GM10248 (cell line): ENCODE results near the gene SLC4A4.

Experiments
- CTCF ChIA-PET: fragments of 300-600 bp; sonication (Branson Sonifier 250); formaldehyde crosslinking; extraction: SDS; loops from one replicate; lab custom pipeline; 2021; ENCODE audit warnings: antibody characterized with exemption; lab: Yijun Ruan, JAX
- POLR2A ChIA-PET: fragments of 350-650 bp; sonication (Branson Sonifier 250); formaldehyde crosslinking; extraction: SDS; loops from one replicate; lab custom pipeline; 2020; ENCODE audit warnings: antibody characterized with exemption; lab: Yijun Ruan, JAX
- DNase-seq: peaks from one replicate; pipeline ENCODE4 v3.0.0; 2012; ENCODE audit errors: extremely low spot score
- TF ChIP-seq, protein P1 (sequence below): IDR thresholded peaks from 2 replicates; pipeline ENCODE4 v1.5.1; 2012; ENCODE audit warnings: mild to moderate bottlenecking, low read depth; ENCODE audit errors: extremely low read depth, missing control alignments, control extremely low read depth

SLC4A4 gene

DNA sequence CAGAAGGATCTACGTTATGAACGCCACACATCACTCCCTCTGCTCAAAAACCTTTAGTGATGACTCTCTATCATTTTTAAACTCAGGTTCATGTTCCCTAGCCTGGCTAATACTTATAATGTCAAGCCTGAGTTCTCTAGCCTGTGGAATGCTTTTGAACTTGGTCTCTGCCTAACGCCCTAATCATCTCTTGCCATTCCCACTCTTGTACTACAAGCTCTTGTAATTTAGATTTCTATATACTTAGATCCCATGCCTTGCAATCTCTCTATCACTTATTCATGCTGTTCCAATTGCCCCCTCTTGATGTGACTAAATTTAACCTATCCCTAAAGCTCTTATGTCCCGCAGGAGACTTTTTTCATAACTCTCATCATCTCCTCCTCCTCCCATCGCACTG is 40.3 kb downstream of the SLC4A4 start:
- ChIA-PET POLR2A (no interaction called here), CTCF (no interaction called here)
- DNase-seq, result no peak
- TF ChIP-seq, protein P1, sequence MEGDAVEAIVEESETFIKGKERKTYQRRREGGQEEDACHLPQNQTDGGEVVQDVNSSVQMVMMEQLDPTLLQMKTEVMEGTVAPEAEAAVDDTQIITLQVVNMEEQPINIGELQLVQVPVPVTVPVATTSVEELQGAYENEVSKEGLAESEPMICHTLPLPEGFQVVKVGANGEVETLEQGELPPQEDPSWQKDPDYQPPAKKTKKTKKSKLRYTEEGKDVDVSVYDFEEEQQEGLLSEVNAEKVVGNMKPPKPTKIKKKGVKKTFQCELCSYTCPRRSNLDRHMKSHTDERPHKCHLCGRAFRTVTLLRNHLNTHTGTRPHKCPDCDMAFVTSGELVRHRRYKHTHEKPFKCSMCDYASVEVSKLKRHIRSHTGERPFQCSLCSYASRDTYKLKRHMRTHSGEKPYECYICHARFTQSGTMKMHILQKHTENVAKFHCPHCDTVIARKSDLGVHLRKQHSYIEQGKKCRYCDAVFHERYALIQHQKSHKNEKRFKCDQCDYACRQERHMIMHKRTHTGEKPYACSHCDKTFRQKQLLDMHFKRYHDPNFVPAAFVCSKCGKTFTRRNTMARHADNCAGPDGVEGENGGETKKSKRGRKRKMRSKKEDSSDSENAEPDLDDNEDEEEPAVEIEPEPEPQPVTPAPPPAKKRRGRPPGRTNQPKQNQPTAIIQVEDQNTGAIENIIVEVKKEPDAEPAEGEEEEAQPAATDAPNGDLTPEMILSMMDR, result no peak

DNA sequence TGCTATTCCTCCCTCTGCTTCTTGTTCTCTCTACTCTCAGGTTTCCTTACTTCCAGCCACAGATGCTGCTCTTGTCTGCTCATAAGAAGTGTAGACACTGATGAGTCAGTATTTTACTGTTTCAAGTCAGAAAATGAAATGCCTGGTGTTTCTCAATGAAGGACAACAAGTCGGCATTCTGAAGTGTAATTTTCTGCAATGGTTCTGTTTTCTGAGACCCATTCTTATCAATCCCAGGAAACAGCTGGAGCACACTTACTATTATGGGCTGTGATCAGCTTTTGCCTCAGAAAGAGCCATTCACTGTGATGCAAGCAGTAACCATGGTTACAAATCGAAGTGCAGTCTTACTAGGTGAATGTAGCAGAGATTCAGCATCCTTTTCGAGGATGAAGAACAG is 42.0 kb downstream of the SLC4A4 start:
- ChIA-PET CTCF (interaction anchor here (0.8 to 1.1 kb wide), 2 partner anchors 22 to 27 kb away, joined by 3 read pairs; no protein-coding TSS in a partner anchor), POLR2A (no interaction called here)
- DNase-seq, result no peak
- TF ChIP-seq, protein P1, result no peak

DNA sequence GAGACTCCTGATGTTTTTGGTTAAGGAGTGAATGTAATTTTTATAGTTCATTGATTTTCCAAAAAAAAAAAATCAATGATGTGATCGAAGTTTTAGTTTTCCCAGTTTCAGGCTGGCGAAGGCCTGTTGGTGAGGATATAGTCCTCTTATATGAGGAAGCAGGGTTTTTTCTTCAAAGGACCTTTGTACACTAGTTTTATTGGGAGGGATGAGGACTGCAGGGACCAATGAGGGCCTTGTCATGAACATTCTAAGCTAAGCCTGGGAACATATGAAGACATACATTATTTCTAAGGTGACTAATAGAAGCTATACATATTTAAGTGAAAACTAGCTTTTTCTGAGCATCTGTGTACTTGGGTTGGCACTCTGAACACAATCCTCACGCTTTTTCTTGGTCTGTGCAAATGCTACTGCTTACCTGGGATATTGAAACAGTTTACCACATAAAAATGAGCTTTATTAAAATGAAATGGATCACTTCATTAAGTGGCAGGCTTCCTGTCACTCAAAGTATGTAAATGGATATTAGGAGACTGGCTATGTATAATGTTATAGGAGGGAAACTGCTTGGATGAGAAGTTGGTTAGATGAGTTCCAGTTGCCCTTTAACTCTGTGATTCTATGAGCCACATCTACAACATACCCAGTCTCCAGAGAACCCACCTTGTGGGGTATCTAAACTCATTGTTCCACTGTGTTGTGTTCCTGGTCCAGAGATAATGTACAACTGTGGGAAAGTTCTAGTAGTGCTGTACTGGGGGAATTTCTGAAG is 43.5 kb downstream of the SLC4A4 start:
- DNase-seq, result no peak
- TF ChIP-seq, protein P1, result no peak
- CTCF ChIA-PET, result interaction anchor here (1.0 to 1.5 kb wide), 7 partner anchors 10 to 1555 kb away, joined by 3 to 4 read pairs (median 3); partner anchors contain the start of gene SLC4A4
- POLR2A ChIA-PET, result no interaction called here

DNA sequence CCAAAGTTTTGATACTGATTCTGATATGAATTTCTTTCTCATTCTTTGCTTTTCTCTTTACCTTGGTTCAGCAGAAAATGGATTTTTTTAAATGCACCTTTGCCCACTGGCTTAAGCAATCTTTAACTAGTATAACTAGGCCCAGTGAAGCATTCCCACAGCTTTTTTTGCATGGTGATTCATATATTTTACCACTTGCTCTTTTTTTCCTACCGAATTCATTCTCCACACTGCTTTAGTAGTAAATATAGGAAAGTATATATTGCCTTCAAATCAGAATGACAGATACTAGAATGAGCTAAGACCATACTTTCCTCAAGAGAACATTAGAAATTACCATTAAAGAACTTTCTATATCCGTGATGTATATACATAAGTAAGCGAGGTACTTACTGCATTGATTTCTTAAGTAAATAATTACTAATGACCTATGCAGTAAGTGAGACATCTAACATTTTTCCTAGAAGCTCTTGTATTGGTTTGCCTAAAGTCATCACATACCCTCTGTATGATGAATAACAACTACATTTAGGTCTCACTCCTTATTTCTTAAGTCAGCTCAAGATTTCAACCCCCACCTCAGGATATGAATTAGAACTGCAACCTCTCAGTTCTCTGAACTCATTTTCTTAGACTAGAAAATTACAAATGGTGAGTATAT is 44.2 kb downstream of the SLC4A4 start:
- CTCF ChIA-PET, result interaction anchor here (1.0 to 1.5 kb wide), 7 partner anchors 8 to 1554 kb away, joined by 3 to 4 read pairs (median 3); partner anchors contain the start of gene SLC4A4
- TF ChIP-seq, protein P1, result no peak
- POLR2A ChIA-PET, result no interaction called here
- DNase-seq, result no peak

DNA sequence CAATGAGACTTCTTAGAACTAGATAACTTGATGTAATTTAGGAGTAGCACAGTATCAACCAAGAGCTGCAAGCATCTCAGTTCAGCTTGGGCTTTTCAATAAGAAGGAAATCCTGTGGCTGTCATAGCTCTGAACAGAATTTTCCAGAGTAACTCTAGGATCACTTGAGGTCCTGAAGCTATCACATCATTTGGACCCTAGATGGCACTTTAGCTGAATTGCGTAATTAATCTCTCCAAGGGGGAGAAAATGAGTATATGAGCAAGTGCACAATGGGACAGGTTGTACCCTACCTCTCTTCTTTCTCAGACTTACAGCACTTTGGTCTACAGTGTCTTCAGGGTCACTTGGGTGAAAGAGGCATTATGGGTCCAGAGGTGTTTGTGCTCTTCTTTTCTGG is 45.2 kb downstream of the SLC4A4 start:
- CTCF ChIA-PET, result interaction anchor here (1.2 kb wide), 1 partner anchor 9 kb away, joined by 3 read pairs; no protein-coding TSS in a partner anchor
- DNase-seq, result no peak
- TF ChIP-seq, protein P1, result no peak
- POLR2A ChIA-PET, result no interaction called here

DNA sequence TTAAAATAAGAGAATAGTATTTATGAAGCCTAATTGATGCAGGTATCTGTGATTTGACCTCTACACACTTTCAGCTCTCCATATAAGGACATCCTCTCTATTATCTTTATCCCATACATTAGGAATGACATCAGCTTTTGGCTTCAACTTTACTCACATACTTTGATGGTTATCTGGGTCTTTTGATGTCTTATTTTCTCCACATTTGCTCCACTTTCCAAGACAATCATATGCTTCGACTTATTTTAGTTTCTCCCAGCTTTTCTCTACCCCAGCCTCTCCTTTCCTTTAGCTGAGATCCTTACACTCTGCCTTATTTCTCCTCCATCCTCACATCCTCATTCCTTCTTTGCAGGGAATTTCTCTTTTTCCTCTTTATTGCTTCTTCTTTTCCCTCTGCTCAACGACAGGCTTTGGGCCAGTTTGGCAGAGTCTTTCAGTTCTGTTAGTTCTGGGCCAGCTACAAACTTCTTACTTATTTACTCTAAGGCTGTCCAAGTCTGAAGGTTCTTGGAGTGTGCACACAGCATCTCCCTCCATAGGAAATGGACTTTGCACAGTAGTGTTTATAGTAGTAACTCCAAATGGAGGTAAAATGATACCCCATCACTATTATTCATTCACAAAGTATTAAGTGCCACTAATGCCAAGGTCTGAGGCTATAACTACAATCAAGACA is 50.5 kb downstream of the SLC4A4 start:
- POLR2A ChIA-PET, result no interaction called here

More for the DNA sequence above, 50.5 kb downstream of the SLC4A4 start:
- CTCF ChIA-PET, result interaction anchor here (1.3 kb wide), 1 partner anchor 13 kb away, joined by 3 read pairs; no protein-coding TSS in a partner anchor
- TF ChIP-seq, protein P1, result no peak
- no peak for DNase-seq
